Stomach (tissue), 4 donors: Measurements from ENCODE around the gene CHGA.

Experiments
- CTCF ChIP-seq, 7 experiments: fragments of 450-650 bp in 4 of 7; fragments of 200-600 bp in 3 of 7; sonication (generic) in 3 of 7; IDR thresholded peaks; one replicate each; pipeline ENCODE4 v1.5.1; 2016 to 2019; ENCODE audit warnings: antibody characterized with exemption in 7 of 7, control low read depth in 2 of 7, mild to moderate bottlenecking in 1 of 7
- POLR2AphosphoS5 ChIP-seq, 3 donors: sonication (generic); formaldehyde crosslinking; IDR thresholded peaks; one replicate each; pipeline ENCODE4 v1.6.1; 2016; ENCODE audit warnings: antibody characterized with exemption in 3 of 3

- TF ChIP-seq CTCF (IDR thresholded peaks at IDR 0.05) = no peak
- no peak for TF ChIP-seq POLR2AphosphoS5 (IDR thresholded peaks at IDR 0.05)
Observed at GRCh38 chr14:92961567-92961855, 38.6 kb downstream of the CHGA start.
